ENCODE data around the gene SMPD1. TPM values are rescaled to one million over a fixed set of nuclear protein-coding genes. Genes with fewer than 3 reads are reported as not detected.

SMPD1 gene
- total and polyA plus RNA-seq, 2 of the 4 experiments (the other 2 are of a cell fraction) = 19.5 to 108 TPM

DNA sequence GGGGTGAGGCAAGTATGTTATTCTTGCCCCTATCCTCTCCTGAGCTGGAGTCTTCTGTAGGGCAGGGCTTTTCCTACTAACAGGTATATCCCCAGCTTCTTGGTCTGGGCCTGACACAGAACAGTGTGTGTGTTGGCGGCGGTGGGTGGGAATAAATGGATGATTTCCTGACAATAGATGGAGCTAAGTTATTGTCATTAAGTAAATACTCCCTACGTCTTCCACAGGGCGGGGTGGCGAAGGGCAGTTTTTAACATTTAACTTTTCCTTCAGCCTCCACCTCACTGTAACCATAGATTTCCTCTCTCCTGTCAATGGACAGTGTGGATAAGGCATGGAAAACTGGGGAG, 11.7 kb upstream of the SMPD1 start:
- Histone ChIP-seq H4K5ac (ENCODE audit: low read depth, low read length) (no peak overlapping the region), H3K4me2 (ENCODE audit: low read depth, low read length) (no peak overlapping the region), H3K18ac (ENCODE audit: low read depth, low read length) (no peak overlapping the region), H4K20me1 (ENCODE audit: insufficient read depth, low read length) (no peaks in the 10 kb centered on the region), H2BK120ac (ENCODE audit: low read depth, low read length) (no peak overlapping the region), H3K9me1 (ENCODE audit: insufficient read depth, low read length) (no peaks in the 10 kb centered on the region), H3K4me1 (ENCODE audit: control insufficient read depth, insufficient read depth, low read length) (no peaks in the 10 kb centered on the region), H3K23ac (ENCODE audit: low read depth, low read length) (no peak overlapping the region), H3K4ac (ENCODE audit: low read depth, low read length) (no peak overlapping the region), H3K14ac (replicated peaks; ENCODE audit: low read depth, low read length) (no peak overlapping the region), H3K9me3 (ENCODE audit: control insufficient read depth, insufficient read depth, low read length) (no peaks in the 10 kb centered on the region), H4K8ac (ENCODE audit: low read depth in 2 of 2, low read length in 2 of 2) (no peak overlapping the region), H3K79me1 (ENCODE audit: low read depth in 1 of 2, low read length in 2 of 2) (no peaks in the 10 kb centered on the region), H2AK5ac (ENCODE audit: low read depth, low read length) (no peak overlapping the region), H4K91ac (ENCODE audit: insufficient read depth, low read depth, low read length) (no peak overlapping the region), H3K27ac (ENCODE audit: insufficient read depth, low read length) (no peak overlapping the region), H3K4me3 (ENCODE audit: insufficient read depth, low read depth, low read length) (no peak overlapping the region), H3K27me3 (ENCODE audit: control insufficient read depth, insufficient read depth, low read length) (peaks cover 2% of the 10 kb centered on the region), H2AK9ac (replicated peaks; ENCODE audit: low read depth, low read length, poor library complexity) (no peak overlapping the region), H2BK15ac (ENCODE audit: low read depth, low read length) (no peak overlapping the region), H2AFZ (replicated peaks; ENCODE audit: low read length, poor library complexity) (peak overlapping the region; percentile 24), H3K36me3 (ENCODE audit: control insufficient read depth, insufficient read depth, low read length) (no peaks in the 10 kb centered on the region), H3K9ac (ENCODE audit: low read depth, low read length) (no peak overlapping the region), H3K56ac (ENCODE audit: extremely low read depth, insufficient read depth, low read length) (no peak overlapping the region), H2BK20ac (ENCODE audit: low read depth, low read length) (no peak overlapping the region), H2BK5ac (ENCODE audit: low read depth, low read length, poor library complexity, severe bottlenecking) (no peak overlapping the region)
- TF ChIP-seq, protein P1, sequence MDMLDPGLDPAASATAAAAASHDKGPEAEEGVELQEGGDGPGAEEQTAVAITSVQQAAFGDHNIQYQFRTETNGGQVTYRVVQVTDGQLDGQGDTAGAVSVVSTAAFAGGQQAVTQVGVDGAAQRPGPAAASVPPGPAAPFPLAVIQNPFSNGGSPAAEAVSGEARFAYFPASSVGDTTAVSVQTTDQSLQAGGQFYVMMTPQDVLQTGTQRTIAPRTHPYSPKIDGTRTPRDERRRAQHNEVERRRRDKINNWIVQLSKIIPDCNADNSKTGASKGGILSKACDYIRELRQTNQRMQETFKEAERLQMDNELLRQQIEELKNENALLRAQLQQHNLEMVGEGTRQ (IDR thresholded peaks at IDR 0.05; ENCODE audit: low read depth, low read length) = no peak
- TF ChIP-seq MXI1 (IDR thresholded peaks at IDR 0.05; ENCODE audit: borderline replicate concordance, low read depth, low read length) (no peak), MAZ (IDR thresholded peaks at IDR 0.05; ENCODE audit: borderline replicate concordance, low read depth, low read length) (no peak), MAFK (IDR thresholded peaks at IDR 0.05; ENCODE audit: low read depth, low read length) (no peak), CHD1 (IDR thresholded peaks at IDR 0.05; ENCODE audit: low read depth, low read length) (no peak), CEBPB (IDR thresholded peaks at IDR 0.05; ENCODE audit: low read depth, low read length) (no peak), NFE2L2 (IDR thresholded peaks at IDR 0.05; ENCODE audit: low read depth, low read length) (no peak), RCOR1 (IDR thresholded peaks at IDR 0.05; ENCODE audit: insufficient replicate concordance, low read length) (no peak), POLR2A (IDR thresholded peaks at IDR 0.05; ENCODE audit: low read depth, low read length) (no peak), RAD21 (IDR thresholded peaks at IDR 0.05; ENCODE audit: low read length) (no peak), SMC3 (IDR thresholded peaks at IDR 0.05; ENCODE audit: low read depth, low read length) (no peak), FOS (IDR thresholded peaks at IDR 0.05; ENCODE audit: low read depth, low read length) (no peak), RFX5 (IDR thresholded peaks at IDR 0.05; ENCODE audit: low read depth, low read length) (no peak), BHLHE40 (IDR thresholded peaks at IDR 0.05; ENCODE audit: low read depth, low read length) (no peak)
- TF ChIP-seq, protein P2, sequence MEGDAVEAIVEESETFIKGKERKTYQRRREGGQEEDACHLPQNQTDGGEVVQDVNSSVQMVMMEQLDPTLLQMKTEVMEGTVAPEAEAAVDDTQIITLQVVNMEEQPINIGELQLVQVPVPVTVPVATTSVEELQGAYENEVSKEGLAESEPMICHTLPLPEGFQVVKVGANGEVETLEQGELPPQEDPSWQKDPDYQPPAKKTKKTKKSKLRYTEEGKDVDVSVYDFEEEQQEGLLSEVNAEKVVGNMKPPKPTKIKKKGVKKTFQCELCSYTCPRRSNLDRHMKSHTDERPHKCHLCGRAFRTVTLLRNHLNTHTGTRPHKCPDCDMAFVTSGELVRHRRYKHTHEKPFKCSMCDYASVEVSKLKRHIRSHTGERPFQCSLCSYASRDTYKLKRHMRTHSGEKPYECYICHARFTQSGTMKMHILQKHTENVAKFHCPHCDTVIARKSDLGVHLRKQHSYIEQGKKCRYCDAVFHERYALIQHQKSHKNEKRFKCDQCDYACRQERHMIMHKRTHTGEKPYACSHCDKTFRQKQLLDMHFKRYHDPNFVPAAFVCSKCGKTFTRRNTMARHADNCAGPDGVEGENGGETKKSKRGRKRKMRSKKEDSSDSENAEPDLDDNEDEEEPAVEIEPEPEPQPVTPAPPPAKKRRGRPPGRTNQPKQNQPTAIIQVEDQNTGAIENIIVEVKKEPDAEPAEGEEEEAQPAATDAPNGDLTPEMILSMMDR (conservative IDR thresholded peaks at IDR 0.05; ENCODE audit: low read depth, low read length) = no peak
- TF ChIP-seq, protein P3, sequence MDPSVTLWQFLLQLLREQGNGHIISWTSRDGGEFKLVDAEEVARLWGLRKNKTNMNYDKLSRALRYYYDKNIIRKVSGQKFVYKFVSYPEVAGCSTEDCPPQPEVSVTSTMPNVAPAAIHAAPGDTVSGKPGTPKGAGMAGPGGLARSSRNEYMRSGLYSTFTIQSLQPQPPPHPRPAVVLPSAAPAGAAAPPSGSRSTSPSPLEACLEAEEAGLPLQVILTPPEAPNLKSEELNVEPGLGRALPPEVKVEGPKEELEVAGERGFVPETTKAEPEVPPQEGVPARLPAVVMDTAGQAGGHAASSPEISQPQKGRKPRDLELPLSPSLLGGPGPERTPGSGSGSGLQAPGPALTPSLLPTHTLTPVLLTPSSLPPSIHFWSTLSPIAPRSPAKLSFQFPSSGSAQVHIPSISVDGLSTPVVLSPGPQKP (IDR thresholded peaks at IDR 0.05; ENCODE audit: borderline replicate concordance, low read depth, low read length) = no peak
- ChIA-PET CTCF (interaction anchor here (0.6 to 5.2 kb wide), 37 partner anchors 9 to 379 kb away, joined by 3 to 107 read pairs (median 4); partner anchors contain the start of genes APBB1, ARFIP2, HPX and MRPL17), POLR2A (ENCODE audit: unreplicated experiment) (interaction anchor here (1.0 kb wide), 1 partner anchor 65 kb away, joined by 6 read pairs; no protein-coding TSS in a partner anchor)
- dilution Hi-C loops (cut with HindIII; ENCODE audit: low sequenced_read_pairs, unreplicated experiment) (no loop called here), intact Hi-C loops (cut with micrococcal nuclease) (loop anchor here (5.0 kb wide), 2 partner anchors 154 to 304 kb away; partner anchors contain the start of gene MRPL17), in situ Hi-C loops (cut with MboI; ENCODE audit: low sequenced_read_pairs) (no loop called here)
- no peak for DNase-seq
- BruUV-seq (replicated peaks) = no TSS peak
- ATAC-seq (ENCODE audit: low read depth) = no peak
- no CpG with 5 or more reads among the region's 5 CpGs for WGBS, 2 experiments (ENCODE audit: extremely low coverage in 2 of 2, insufficient read length in 1 of 2)
